IMR-90 (cell line): Measurements from ENCODE around the gene SUPT20HL2. TPM values are rescaled to one million over a fixed set of nuclear protein-coding genes. Genes with fewer than 3 reads are reported as not detected.
A peak's percentile ranks its signal among the peaks of the same experiment; 100 is the strongest.

Experiments used
- ATAC-seq: fragments of 200-7000 bp; cut with Tn5 transposase; 2 replicates; pipeline ENCODE4 v1.9.1; 2020; ENCODE audit warnings: low read depth, mild to moderate bottlenecking, moderate library complexity
- BruUV-seq: library from RNA; stranded (reverse); fragments of 400-500 nt; replicated peaks from 2 replicates; lab custom pipeline; 2021; lab: Mats Ljungman, UMichigan
- CTCF ChIA-PET: fragments of 300-600 bp; formaldehyde crosslinking; extraction: SDS; loops from one replicate; lab custom pipeline; 2021; ENCODE audit warnings: antibody characterized with exemption; lab: Yijun Ruan, JAX
- POLR2A ChIA-PET: fragments of 300-600 bp; sonication (Branson Sonifier 250); formaldehyde crosslinking; loops from one replicate; lab custom pipeline; 2022; ENCODE audit warnings: antibody characterized with exemption; ENCODE audit not compliant: unreplicated experiment; lab: Charles Lee
- DNase-seq: peaks from one replicate; pipeline ENCODE4 v3.0.0; 2013
- H2AFZ ChIP-seq: replicated peaks from 2 replicates; pipeline ENCODE3; 2013; ENCODE audit warnings: low read length, mild to moderate bottlenecking; ENCODE audit not compliant: poor library complexity
- H2AK5ac ChIP-seq: 2 replicates; pipeline ENCODE4 v1.6.1; 2013; ENCODE audit warnings: low read depth, low read length, inconsistent platforms
- H2AK9ac ChIP-seq: replicated peaks from 2 replicates; pipeline ENCODE3; 2013; ENCODE audit warnings: mild to moderate bottlenecking, low read depth, low read length, moderate library complexity; ENCODE audit not compliant: poor library complexity
- H2BK120ac ChIP-seq: 2 replicates; pipeline ENCODE4 v1.6.1; 2013; ENCODE audit warnings: low read depth, low read length, inconsistent platforms
- H2BK15ac ChIP-seq: 3 replicates; pipeline ENCODE4 v1.6.1; 2013; ENCODE audit warnings: low read depth, low read length, inconsistent platforms
- H2BK20ac ChIP-seq: 2 replicates; pipeline ENCODE4 v1.6.1; 2013; ENCODE audit warnings: low read depth, mild to moderate bottlenecking, inconsistent platforms, low read length, moderate library complexity
- H2BK5ac ChIP-seq: 2 replicates; pipeline ENCODE4 v1.6.1; 2013; ENCODE audit warnings: mild to moderate bottlenecking, low read depth, low read length, inconsistent platforms; ENCODE audit not compliant: poor library complexity, severe bottlenecking
- H3K14ac ChIP-seq: replicated peaks from 2 replicates; pipeline ENCODE4 v1.6.1; 2013; ENCODE audit warnings: low read depth, low read length, inconsistent platforms
- H3K18ac ChIP-seq: 2 replicates; pipeline ENCODE4 v1.6.1; 2013; ENCODE audit warnings: low read depth, low read length, control low read depth
- H3K23ac ChIP-seq: 2 replicates; pipeline ENCODE4 v1.6.1; 2013; ENCODE audit warnings: low read depth, low read length, inconsistent platforms
- H3K27ac ChIP-seq: 2 replicates; pipeline ENCODE4 v1.5.1; 2013; ENCODE audit warnings: mild to moderate bottlenecking, control low read depth, low read length; ENCODE audit not compliant: insufficient read depth
- H3K27me3 ChIP-seq: 2 replicates; pipeline ENCODE4 v1.6.1; 2013; ENCODE audit warnings: low read length; ENCODE audit not compliant: control insufficient read depth, insufficient read depth
- H3K36me3 ChIP-seq: 2 replicates; pipeline ENCODE4 v1.6.1; 2013; ENCODE audit warnings: low read length, mixed read lengths; ENCODE audit not compliant: control insufficient read depth, insufficient read depth
- H3K4ac ChIP-seq: 2 replicates; pipeline ENCODE4 v1.6.1; 2013; ENCODE audit warnings: low read depth, low read length, inconsistent platforms
- H3K4me1 ChIP-seq: 2 replicates; pipeline ENCODE4 v1.6.1; 2013; ENCODE audit warnings: low read length, mixed read lengths; ENCODE audit not compliant: control insufficient read depth, insufficient read depth
- H3K4me2 ChIP-seq: 2 replicates; pipeline ENCODE4 v1.6.1; 2013; ENCODE audit warnings: low read depth, mild to moderate bottlenecking, control low read depth, low read length, moderate library complexity
- H3K4me3 ChIP-seq: 2 replicates; pipeline ENCODE4 v1.5.1; 2013; ENCODE audit warnings: low read depth, mild to moderate bottlenecking, control low read depth, low read length, moderate library complexity; ENCODE audit not compliant: insufficient read depth
- H3K56ac ChIP-seq: 2 replicates; pipeline ENCODE4 v1.6.1; 2013; ENCODE audit warnings: low read length, inconsistent platforms; ENCODE audit not compliant: insufficient read depth; ENCODE audit errors: extremely low read depth
- H3K79me1 ChIP-seq, 2 experiments: 2 replicates each; pipeline ENCODE4 v1.6.1; 2013; ENCODE audit warnings: low read length in 2 of 2, inconsistent platforms in 1 of 2, low read depth in 1 of 2
- H3K9ac ChIP-seq: 2 replicates; pipeline ENCODE4 v1.6.1; 2013; ENCODE audit warnings: low read depth, low read length, control low read depth
- H3K9me1 ChIP-seq: 2 replicates; pipeline ENCODE4 v1.6.1; 2013; ENCODE audit warnings: low read length, inconsistent platforms; ENCODE audit not compliant: insufficient read depth
- H3K9me3 ChIP-seq: 2 replicates; pipeline ENCODE4 v1.6.1; 2013; ENCODE audit warnings: low read length; ENCODE audit not compliant: control insufficient read depth, insufficient read depth
- H4K20me1 ChIP-seq: 2 replicates; pipeline ENCODE4 v1.6.1; 2013; ENCODE audit warnings: low read length, inconsistent platforms; ENCODE audit not compliant: insufficient read depth
- H4K5ac ChIP-seq: 2 replicates; pipeline ENCODE4 v1.6.1; 2013; ENCODE audit warnings: mild to moderate bottlenecking, low read depth, low read length, control low read depth
- H4K8ac ChIP-seq, 2 experiments: 2 replicates each; pipeline ENCODE4 v1.6.1; 2013; ENCODE audit warnings: low read depth in 2 of 2, low read length in 2 of 2, control low read depth in 1 of 2, inconsistent platforms in 1 of 2
- H4K91ac ChIP-seq: 2 replicates; pipeline ENCODE4 v1.6.1; 2013; ENCODE audit warnings: low read depth, low read length, inconsistent platforms; ENCODE audit not compliant: insufficient read depth
- BHLHE40 ChIP-seq: fragments of 150-350 bp; IDR thresholded peaks from 2 replicates; pipeline ENCODE4 v1.6.1; 2016; ENCODE audit warnings: mild to moderate bottlenecking, low read depth, low read length
- FOS ChIP-seq: fragments of 150-350 bp; IDR thresholded peaks from 2 replicates; pipeline ENCODE4 v1.6.1; 2016; ENCODE audit warnings: low read depth, low read length
- MAFK ChIP-seq: IDR thresholded peaks from 2 replicates; pipeline ENCODE4 v1.6.1; 2012; ENCODE audit warnings: low read depth, low read length, improper control_type of control experiment
- POLR2A ChIP-seq: IDR thresholded peaks from 2 replicates; pipeline ENCODE4 v1.6.1; 2012; ENCODE audit warnings: mild to moderate bottlenecking, low read depth, low read length
- RCOR1 ChIP-seq: IDR thresholded peaks from 2 replicates; pipeline ENCODE4 v1.6.1; 2012; ENCODE audit warnings: mild to moderate bottlenecking, low read length, improper control_type of control experiment; ENCODE audit not compliant: insufficient replicate concordance
- RFX5 ChIP-seq: IDR thresholded peaks from 2 replicates; pipeline ENCODE4 v1.8.0; 2012; ENCODE audit warnings: low read depth, mild to moderate bottlenecking, low read length, moderate library complexity
- SMC3 ChIP-seq: fragments of 150-350 bp; IDR thresholded peaks from 2 replicates; pipeline ENCODE4 v1.6.1; 2016; ENCODE audit warnings: low read depth, mild to moderate bottlenecking, antibody characterized with exemption, low read length, moderate library complexity
- WGBS, 2 experiments: methylation state at CpG; one replicate each; pipeline versions ENCODE4 v1.1.5 to v1.1.7; 2013; ENCODE audit warnings: missing lambda C conversion rate in 2 of 2; ENCODE audit not compliant: insufficient read length in 1 of 2; ENCODE audit errors: extremely low coverage in 2 of 2; 5-methylcytosine and 5-hydroxymethylcytosine counted together
- dilution Hi-C: fragments of 300-500 bp; cut with HindIII; formaldehyde crosslinking; loops from one replicate; pipeline ENCODE4 v1.14.3; 2018; ENCODE audit warnings: low sequenced_read_pairs; ENCODE audit not compliant: unreplicated experiment
- in situ Hi-C: fragments of 300-500 bp; cut with MboI; formaldehyde crosslinking; loops from 3 replicates; pipeline ENCODE4 v1.14.3; 2019; ENCODE audit warnings: low sequenced_read_pairs, inconsistent platforms, mixed read lengths
- intact Hi-C: fragments of 100-400 bp; cut with micrococcal nuclease; formaldehyde crosslinking; loops from 2 replicates; pipeline ENCODE4 v1.10.0; 2022
- polyA plus RNA-seq, 3 experiments: library from polyadenylated mRNA; depleted of rRNA; stranded (reverse); fragments of >200 nt; gene quantifications; 2 replicates each; pipeline ENCODE4 v1.2.3, GENCODE V29; 2012; ENCODE audit warnings: low replicate concordance in 1 of 3
- total RNA-seq: library from RNA; depleted of rRNA; stranded (reverse); fragments of >200 nt; gene quantifications from 2 replicates; pipeline ENCODE4 v1.2.3, GENCODE V29; 2012
- TF ChIP-seq, protein P1 (sequence below): conservative IDR thresholded peaks from 2 replicates; pipeline ENCODE4 v1.5.1; 2012; ENCODE audit warnings: mild to moderate bottlenecking, low read depth, low read length, improper control_type of control experiment

The SUPT20HL2 gene
- total and polyA plus RNA-seq, 2 of the 4 experiments (the other 2 are of a cell fraction) = not detected

DNA sequence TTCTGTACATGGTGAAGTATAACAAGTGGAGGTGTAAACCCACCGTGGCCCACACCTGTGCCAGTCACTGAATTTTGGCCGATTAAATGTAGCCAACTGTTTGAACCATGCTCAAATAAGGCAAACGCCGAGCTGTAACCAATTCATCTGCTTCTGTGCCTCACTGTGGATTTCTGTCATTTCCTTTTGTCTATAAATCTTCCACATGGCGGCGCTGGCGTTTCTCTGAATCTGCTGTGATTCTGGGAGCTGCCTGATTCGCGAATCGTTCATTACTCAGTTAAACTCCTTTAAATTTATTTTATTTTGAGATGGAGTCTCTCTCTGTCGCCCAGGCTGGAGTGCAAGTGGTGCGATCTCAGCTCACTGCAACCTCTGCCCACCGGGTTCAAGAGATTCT, 19.2 kb downstream of the SUPT20HL2 start:
- no peak overlapping the region for H3K9ac ChIP-seq

More for the DNA sequence above, 19.2 kb downstream of the SUPT20HL2 start:
- H4K8ac ChIP-seq = no peak overlapping the region
- no peak overlapping the region for H3K4me2 ChIP-seq
- H3K18ac ChIP-seq = no peak overlapping the region
- no peak overlapping the region for H3K56ac ChIP-seq
- H3K14ac ChIP-seq = no peak overlapping the region
- H2BK5ac ChIP-seq = no peak overlapping the region
- dilution Hi-C loops (no loop called here), in situ Hi-C loops (no loop called here), intact Hi-C loops (no loop called here)
- no peaks in the 10 kb centered on the region for H3K9me1 ChIP-seq
- H3K27ac ChIP-seq = no peak overlapping the region
- no peaks in the 10 kb centered on the region for H3K4me1 ChIP-seq
- no peak for ATAC-seq
- H3K36me3 ChIP-seq = no peaks in the 10 kb centered on the region
- H2BK120ac ChIP-seq = no peak overlapping the region
- no peak overlapping the region for H4K5ac ChIP-seq
- DNase-seq = no peak
- no peak overlapping the region for H2BK15ac ChIP-seq
- H3K23ac ChIP-seq = no peak overlapping the region
- H2AFZ ChIP-seq = no peak overlapping the region
- H3K9me3 ChIP-seq = no peaks in the 10 kb centered on the region
- no peak overlapping the region for H3K4ac ChIP-seq
- no peak overlapping the region for H2BK20ac ChIP-seq
- H2AK9ac ChIP-seq = no peak overlapping the region
- ChIA-PET POLR2A (no interaction called here), CTCF (no interaction called here)
- no peak for TF ChIP-seq MAFK
- TF ChIP-seq RCOR1 = no peak
- peak; percentile 19; the same call in 1 of the 2 replicates for TF ChIP-seq SMC3
- no peak for TF ChIP-seq FOS
- no peak for TF ChIP-seq POLR2A
- TF ChIP-seq RFX5 = no peak
- no peak for TF ChIP-seq BHLHE40
- TF ChIP-seq, protein P1, sequence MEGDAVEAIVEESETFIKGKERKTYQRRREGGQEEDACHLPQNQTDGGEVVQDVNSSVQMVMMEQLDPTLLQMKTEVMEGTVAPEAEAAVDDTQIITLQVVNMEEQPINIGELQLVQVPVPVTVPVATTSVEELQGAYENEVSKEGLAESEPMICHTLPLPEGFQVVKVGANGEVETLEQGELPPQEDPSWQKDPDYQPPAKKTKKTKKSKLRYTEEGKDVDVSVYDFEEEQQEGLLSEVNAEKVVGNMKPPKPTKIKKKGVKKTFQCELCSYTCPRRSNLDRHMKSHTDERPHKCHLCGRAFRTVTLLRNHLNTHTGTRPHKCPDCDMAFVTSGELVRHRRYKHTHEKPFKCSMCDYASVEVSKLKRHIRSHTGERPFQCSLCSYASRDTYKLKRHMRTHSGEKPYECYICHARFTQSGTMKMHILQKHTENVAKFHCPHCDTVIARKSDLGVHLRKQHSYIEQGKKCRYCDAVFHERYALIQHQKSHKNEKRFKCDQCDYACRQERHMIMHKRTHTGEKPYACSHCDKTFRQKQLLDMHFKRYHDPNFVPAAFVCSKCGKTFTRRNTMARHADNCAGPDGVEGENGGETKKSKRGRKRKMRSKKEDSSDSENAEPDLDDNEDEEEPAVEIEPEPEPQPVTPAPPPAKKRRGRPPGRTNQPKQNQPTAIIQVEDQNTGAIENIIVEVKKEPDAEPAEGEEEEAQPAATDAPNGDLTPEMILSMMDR = peak; percentile 29; the same call in 1 of the 2 replicates
- H4K20me1 ChIP-seq = no peaks in the 10 kb centered on the region
- no peaks in the 10 kb centered on the region for H3K79me1 ChIP-seq
- H3K27me3 ChIP-seq = peaks cover 13% of the 10 kb centered on the region
- H3K4me3 ChIP-seq = no peak overlapping the region
- 48% methylated on average over 4 of the region's 13 CpGs; no CpG with 5 or more reads in 1 of the 2 experiments for WGBS, 2 experiments
- H4K91ac ChIP-seq = no peak overlapping the region
- H2AK5ac ChIP-seq = no peak overlapping the region
- no TSS peak for BruUV-seq
